Gastroesophageal sphincter (tissue), 3 donors: Measurements from ENCODE around the gene KANK2.

Experiments used
- POLR2A ChIP-seq, 2 donors: fragments of 450-650 bp; IDR thresholded peaks; one replicate each; pipeline ENCODE4 v1.6.1; 2017; ENCODE audit warnings: antibody characterized with exemption in 2 of 2, mild to moderate bottlenecking in 2 of 2, moderate library complexity in 1 of 2
- POLR2AphosphoS5 ChIP-seq: sonication (generic); formaldehyde crosslinking; IDR thresholded peaks from one replicate; pipeline ENCODE4 v1.6.1; 2017; ENCODE audit warnings: antibody characterized with exemption
- TF ChIP-seq, protein P1 (sequence below), 4 experiments: fragments of 200-600 bp in 2 of 4; fragments of 450-650 bp in 2 of 4; sonication (generic) in 1 of 4; IDR thresholded peaks; one replicate each; pipeline ENCODE4 v1.5.1; 2017 to 2019; ENCODE audit warnings: antibody characterized with exemption in 4 of 4, mild to moderate bottlenecking in 2 of 4, moderate library complexity in 2 of 4

DNA sequence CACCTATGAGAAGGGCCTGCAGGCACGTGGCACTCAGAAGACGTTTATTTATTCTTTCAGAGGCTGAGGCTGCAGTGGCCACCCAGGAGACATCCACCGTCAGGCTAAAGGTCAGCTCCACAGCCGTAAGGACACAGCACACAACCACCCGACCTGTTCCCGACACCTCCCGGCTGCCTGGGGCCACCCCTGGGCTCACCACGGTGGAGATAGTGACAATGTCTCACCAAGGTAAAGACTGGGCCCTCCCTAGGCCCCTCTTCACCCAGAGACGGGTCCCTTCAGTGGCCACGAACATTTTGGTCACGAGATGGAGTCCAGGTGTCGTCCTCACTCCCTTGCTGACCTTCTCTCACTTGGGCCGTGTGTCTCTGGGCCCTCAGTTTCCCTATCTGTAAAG lies 74.2 kb downstream of the KANK2 start:
- TF ChIP-seq, protein P1, sequence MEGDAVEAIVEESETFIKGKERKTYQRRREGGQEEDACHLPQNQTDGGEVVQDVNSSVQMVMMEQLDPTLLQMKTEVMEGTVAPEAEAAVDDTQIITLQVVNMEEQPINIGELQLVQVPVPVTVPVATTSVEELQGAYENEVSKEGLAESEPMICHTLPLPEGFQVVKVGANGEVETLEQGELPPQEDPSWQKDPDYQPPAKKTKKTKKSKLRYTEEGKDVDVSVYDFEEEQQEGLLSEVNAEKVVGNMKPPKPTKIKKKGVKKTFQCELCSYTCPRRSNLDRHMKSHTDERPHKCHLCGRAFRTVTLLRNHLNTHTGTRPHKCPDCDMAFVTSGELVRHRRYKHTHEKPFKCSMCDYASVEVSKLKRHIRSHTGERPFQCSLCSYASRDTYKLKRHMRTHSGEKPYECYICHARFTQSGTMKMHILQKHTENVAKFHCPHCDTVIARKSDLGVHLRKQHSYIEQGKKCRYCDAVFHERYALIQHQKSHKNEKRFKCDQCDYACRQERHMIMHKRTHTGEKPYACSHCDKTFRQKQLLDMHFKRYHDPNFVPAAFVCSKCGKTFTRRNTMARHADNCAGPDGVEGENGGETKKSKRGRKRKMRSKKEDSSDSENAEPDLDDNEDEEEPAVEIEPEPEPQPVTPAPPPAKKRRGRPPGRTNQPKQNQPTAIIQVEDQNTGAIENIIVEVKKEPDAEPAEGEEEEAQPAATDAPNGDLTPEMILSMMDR (IDR thresholded peaks at IDR 0.05): no peak
- TF ChIP-seq POLR2A (IDR thresholded peaks at IDR 0.05) (no peak), POLR2AphosphoS5 (no peak)
